Neural progenitor cell (in vitro differentiated cells): ENCODE results near the gene ACOT6. TPM values are rescaled to one million over a fixed set of nuclear protein-coding genes. Genes with fewer than 3 reads are reported as not detected.

ENCODE experiments used
- DNase-seq: peaks from one replicate; pipeline ENCODE4 v3.0.0-alpha.2; 2016; ENCODE audit warnings: low spot score
- H2AFZ ChIP-seq: fragments of 200-600 bp; sonication (generic); replicated peaks from 2 replicates; pipeline ENCODE4 v1.6.1; 2016; ENCODE audit warnings: antibody characterized with exemption
- H3F3A ChIP-seq: fragments of 200-600 bp; sonication (generic); 2 replicates; pipeline ENCODE4 v1.6.1; 2016; ENCODE audit warnings: antibody characterized with exemption, low read depth
- H3K27ac ChIP-seq: fragments of 200-600 bp; sonication (generic); 2 replicates; pipeline ENCODE4 v1.5.1; 2016; ENCODE audit warnings: mild to moderate bottlenecking
- H3K27me3 ChIP-seq: fragments of 200-600 bp; sonication (generic); 2 replicates; pipeline ENCODE4 v1.6.1; 2016; ENCODE audit warnings: mild to moderate bottlenecking, moderate library complexity
- H3K36me3 ChIP-seq: fragments of 200-600 bp; sonication (generic); 2 replicates; pipeline ENCODE4 v1.5.1; 2016
- H3K4me1 ChIP-seq: fragments of 200-600 bp; sonication (generic); 2 replicates; pipeline ENCODE4 v1.6.1; 2016; ENCODE audit warnings: mixed run types
- H3K4me2 ChIP-seq: fragments of 200-600 bp; sonication (generic); 2 replicates; pipeline ENCODE4 v1.6.1; 2016
- H3K4me3 ChIP-seq: fragments of 200-600 bp; sonication (generic); 2 replicates; pipeline ENCODE4 v1.5.1; 2016
- H3K79me2 ChIP-seq: fragments of 200-600 bp; sonication (generic); 2 replicates; pipeline ENCODE4 v1.6.1; 2016; ENCODE audit warnings: low read depth
- H3K9ac ChIP-seq: fragments of 200-600 bp; sonication (generic); 2 replicates; pipeline ENCODE4 v1.6.1; 2016
- H3K9me3 ChIP-seq: fragments of 200-600 bp; sonication (generic); 2 replicates; pipeline ENCODE4 v1.5.1; 2016; ENCODE audit warnings: low read depth
- H4K20me1 ChIP-seq: fragments of 200-600 bp; sonication (generic); 2 replicates; pipeline ENCODE4 v1.6.1; 2016; ENCODE audit warnings: low read depth
- H3K27ac Mint-ChIP-seq: 3 replicates; pipeline ENCODE4 v1.8.0; 2021; ENCODE audit warnings: mixed read lengths
- H3K27me3 Mint-ChIP-seq: 2 replicates; pipeline ENCODE4 v1.8.0; 2022; ENCODE audit warnings: low read depth, mild to moderate bottlenecking, inconsistent platforms, moderate library complexity, mixed read lengths; ENCODE audit not compliant: insufficient read depth
- H3K36me3 Mint-ChIP-seq: 3 replicates; pipeline ENCODE4 v1.8.0; 2021; ENCODE audit warnings: mixed read lengths
- H3K4me1 Mint-ChIP-seq: 3 replicates; pipeline ENCODE4 v1.8.0; 2021; ENCODE audit warnings: mixed read lengths
- H3K4me3 Mint-ChIP-seq: 3 replicates; pipeline ENCODE4 v1.8.0; 2021; ENCODE audit warnings: mild to moderate bottlenecking, moderate library complexity, mixed read lengths
- H3K9me3 Mint-ChIP-seq: 3 replicates; pipeline ENCODE4 v1.8.0; 2020; ENCODE audit warnings: mixed read lengths
- EZH2 ChIP-seq: fragments of 200-600 bp; sonication (generic); IDR thresholded peaks from 2 replicates; pipeline ENCODE4 v1.6.1; 2017; ENCODE audit warnings: antibody characterized with exemption, mild to moderate bottlenecking, moderate library complexity
- EZH2phosphoT487 ChIP-seq: fragments of 200-600 bp; sonication (generic); IDR thresholded peaks from 2 replicates; pipeline ENCODE4 v1.6.1; 2017; ENCODE audit warnings: antibody characterized with exemption
- total RNA-seq: library from RNA; depleted of rRNA; stranded (reverse); fragments of >200 nt; gene quantifications from 2 replicates; pipeline ENCODE4 v1.2.3, GENCODE V29; 2015; ENCODE audit warnings: low replicate concordance
- TF ChIP-seq, protein P1 (sequence below): fragments of 200-600 bp; sonication (generic); IDR thresholded peaks from 2 replicates; pipeline ENCODE4 v1.5.1; 2017; ENCODE audit warnings: antibody characterized with exemption, mild to moderate bottlenecking

Gene ACOT6
- total RNA-seq, 1 donor from 2014 or later: not detected

GRCh38 chr14:73663548-73664212 lies 51.4 kb downstream of the ACOT6 start:
- H3K9me3 ChIP-seq: no peaks in the 10 kb centered on the region
- Mint-ChIP-seq H3K4me3 (no peak overlapping the region), H3K27ac (no peak overlapping the region), H3K4me1 (no peaks in the 10 kb centered on the region), H3K36me3 (peaks cover 16% of the 10 kb centered on the region), H3K27me3 (peaks cover 4% of the 10 kb centered on the region), H3K9me3 (no peaks in the 10 kb centered on the region)
- no peak overlapping the region for H3K4me2 ChIP-seq
- H3K79me2 ChIP-seq: no peaks in the 10 kb centered on the region
- H3K4me3 ChIP-seq: no peak overlapping the region
- TF ChIP-seq EZH2 (no peak), EZH2phosphoT487 (no peak)
- TF ChIP-seq, protein P1, sequence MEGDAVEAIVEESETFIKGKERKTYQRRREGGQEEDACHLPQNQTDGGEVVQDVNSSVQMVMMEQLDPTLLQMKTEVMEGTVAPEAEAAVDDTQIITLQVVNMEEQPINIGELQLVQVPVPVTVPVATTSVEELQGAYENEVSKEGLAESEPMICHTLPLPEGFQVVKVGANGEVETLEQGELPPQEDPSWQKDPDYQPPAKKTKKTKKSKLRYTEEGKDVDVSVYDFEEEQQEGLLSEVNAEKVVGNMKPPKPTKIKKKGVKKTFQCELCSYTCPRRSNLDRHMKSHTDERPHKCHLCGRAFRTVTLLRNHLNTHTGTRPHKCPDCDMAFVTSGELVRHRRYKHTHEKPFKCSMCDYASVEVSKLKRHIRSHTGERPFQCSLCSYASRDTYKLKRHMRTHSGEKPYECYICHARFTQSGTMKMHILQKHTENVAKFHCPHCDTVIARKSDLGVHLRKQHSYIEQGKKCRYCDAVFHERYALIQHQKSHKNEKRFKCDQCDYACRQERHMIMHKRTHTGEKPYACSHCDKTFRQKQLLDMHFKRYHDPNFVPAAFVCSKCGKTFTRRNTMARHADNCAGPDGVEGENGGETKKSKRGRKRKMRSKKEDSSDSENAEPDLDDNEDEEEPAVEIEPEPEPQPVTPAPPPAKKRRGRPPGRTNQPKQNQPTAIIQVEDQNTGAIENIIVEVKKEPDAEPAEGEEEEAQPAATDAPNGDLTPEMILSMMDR: no peak
- H3K27ac ChIP-seq: no peak overlapping the region
- no peaks in the 10 kb centered on the region for H3K27me3 ChIP-seq
- no peak overlapping the region for H3K9ac ChIP-seq
- H2AFZ ChIP-seq: no peak overlapping the region
- DNase-seq: no peak
- no peaks in the 10 kb centered on the region for H3K4me1 ChIP-seq
- no peaks in the 10 kb centered on the region for H3F3A ChIP-seq
- no peaks in the 10 kb centered on the region for H3K36me3 ChIP-seq
- no peaks in the 10 kb centered on the region for H4K20me1 ChIP-seq

DNA sequence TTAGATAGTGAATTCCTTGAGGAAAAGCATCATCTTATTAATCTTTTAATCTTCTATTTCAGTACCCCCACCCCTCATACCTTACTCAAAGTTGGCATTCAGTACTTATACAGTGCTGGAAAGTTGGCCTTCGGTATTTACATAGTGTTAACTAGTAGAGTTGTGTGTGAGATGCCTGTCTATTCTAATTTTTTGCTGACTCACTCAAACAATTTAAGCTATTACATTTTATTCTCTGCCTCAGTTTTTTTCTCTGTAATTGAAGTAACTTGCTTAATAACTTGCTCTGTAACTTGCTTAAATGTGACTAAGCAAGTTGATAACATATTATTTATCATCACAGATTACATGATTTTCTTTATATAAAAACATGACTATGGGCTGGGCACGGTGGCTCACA lies 52.8 kb downstream of the ACOT6 start:
- TF ChIP-seq EZH2phosphoT487 (no peak), EZH2 (no peak)
- H3K79me2 ChIP-seq: no peaks in the 10 kb centered on the region
- H3K27me3 ChIP-seq: no peaks in the 10 kb centered on the region
- peaks cover 16% of the 10 kb centered on the region for H3K36me3 Mint-ChIP-seq
- H3K27me3 Mint-ChIP-seq: peaks cover 4% of the 10 kb centered on the region
- H3K4me3 Mint-ChIP-seq: no peak overlapping the region
- no peak overlapping the region for H3K27ac Mint-ChIP-seq
- H3K36me3 ChIP-seq: no peaks in the 10 kb centered on the region
- no peak overlapping the region for H3K9ac ChIP-seq
- H3K4me1 ChIP-seq: no peaks in the 10 kb centered on the region
- no peak overlapping the region for H3K27ac ChIP-seq
- no peak overlapping the region for H2AFZ ChIP-seq
- no peaks in the 10 kb centered on the region for H3K9me3 ChIP-seq
- DNase-seq: no peak
- H4K20me1 ChIP-seq: no peaks in the 10 kb centered on the region
- no peak overlapping the region for H3K4me3 ChIP-seq
- H3K9me3 Mint-ChIP-seq: no peaks in the 10 kb centered on the region
- H3K4me1 Mint-ChIP-seq: no peaks in the 10 kb centered on the region
- H3K4me2 ChIP-seq: no peak overlapping the region
- no peaks in the 10 kb centered on the region for H3F3A ChIP-seq

DNA sequence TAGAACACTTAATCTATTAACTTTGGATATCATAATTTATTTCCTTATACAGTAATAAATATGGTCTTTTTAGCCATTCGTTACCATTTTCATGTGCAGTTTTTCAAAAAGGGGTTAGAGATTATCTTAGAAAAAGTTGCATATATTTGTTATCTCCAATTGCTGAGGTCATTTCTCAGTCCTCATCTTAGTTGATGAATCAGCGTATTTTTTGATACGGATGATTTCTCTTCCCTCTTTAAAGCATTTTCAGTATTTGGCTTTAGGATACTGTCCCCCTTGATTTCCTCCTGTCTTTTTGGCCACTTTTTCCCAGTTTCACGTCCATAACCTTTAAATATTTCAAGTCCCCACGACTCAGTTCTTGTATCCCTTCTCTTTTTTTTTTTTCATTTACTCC lies 54.3 kb downstream of the ACOT6 start:
- H3K9ac ChIP-seq: no peak overlapping the region
- DNase-seq: no peak
- H3K27ac ChIP-seq: no peak overlapping the region
- Mint-ChIP-seq H3K36me3 (peaks cover 13% of the 10 kb centered on the region), H3K9me3 (no peaks in the 10 kb centered on the region), H3K27me3 (peaks cover 4% of the 10 kb centered on the region), H3K27ac (peak overlapping the region; percentile 1), H3K4me1 (no peaks in the 10 kb centered on the region), H3K4me3 (no peak overlapping the region)
- TF ChIP-seq EZH2 (no peak), EZH2phosphoT487 (no peak)
- TF ChIP-seq, protein P1: no peak
- H3F3A ChIP-seq: no peaks in the 10 kb centered on the region
- H3K4me1 ChIP-seq: no peaks in the 10 kb centered on the region
- no peaks in the 10 kb centered on the region for H3K9me3 ChIP-seq
- H3K36me3 ChIP-seq: no peaks in the 10 kb centered on the region
- H2AFZ ChIP-seq: no peak overlapping the region
- no peak overlapping the region for H3K4me2 ChIP-seq
- H3K79me2 ChIP-seq: no peaks in the 10 kb centered on the region
- H3K27me3 ChIP-seq: no peaks in the 10 kb centered on the region
- no peak overlapping the region for H3K4me3 ChIP-seq
- no peaks in the 10 kb centered on the region for H4K20me1 ChIP-seq

- no peaks in the 10 kb centered on the region for H3K27me3 Mint-ChIP-seq
Measured at GRCh38 chr14:73667854-73668253, 55.5 kb downstream of the ACOT6 start.

More at GRCh38 chr14:73667854-73668253, 55.5 kb downstream of the ACOT6 start:
- Mint-ChIP-seq H3K4me3 (no peak overlapping the region), H3K36me3 (peaks cover 6% of the 10 kb centered on the region), H3K9me3 (no peaks in the 10 kb centered on the region), H3K4me1 (no peaks in the 10 kb centered on the region), H3K27ac (no peak overlapping the region)
- Histone ChIP-seq H3K9me3 (no peaks in the 10 kb centered on the region), H3K4me2 (no peak overlapping the region), H3K27me3 (no peaks in the 10 kb centered on the region), H2AFZ (no peak overlapping the region), H3K9ac (no peak overlapping the region), H3K79me2 (no peaks in the 10 kb centered on the region), H3K4me1 (no peaks in the 10 kb centered on the region), H3K36me3 (no peaks in the 10 kb centered on the region), H4K20me1 (no peaks in the 10 kb centered on the region), H3F3A (no peaks in the 10 kb centered on the region), H3K27ac (no peak overlapping the region), H3K4me3 (no peak overlapping the region)
- no peak for DNase-seq
- TF ChIP-seq EZH2phosphoT487: no peak
- TF ChIP-seq EZH2: no peak
- TF ChIP-seq, protein P1: no peak
